ENCODE measurements around the gene LBX2.

GRCh38 chr2:74471332-74472065 lies 27.9 kb downstream of the LBX2 start:
- no peak for TF ChIP-seq CTCF (IDR thresholded peaks at IDR 0.05)
- no peak for TF ChIP-seq CHD2 (IDR thresholded peaks at IDR 0.05; ENCODE audit: low read length, partially characterized antibody)
- TF ChIP-seq RCOR1 (IDR thresholded peaks at IDR 0.05; ENCODE audit: low read length): no peak
- TF ChIP-seq NFIC (IDR thresholded peaks at IDR 0.05; ENCODE audit: borderline replicate concordance): no peak
- no peak for TF ChIP-seq MXI1 (IDR thresholded peaks at IDR 0.05; ENCODE audit: low read depth, low read length)
- no peak for TF ChIP-seq YY1 (IDR thresholded peaks at IDR 0.05; ENCODE audit: low read depth)
- TF ChIP-seq SIN3A (IDR thresholded peaks at IDR 0.05; ENCODE audit: borderline replicate concordance, low read depth, low read length): no peak
